HG02884 (cell line): ENCODE measurements around the gene ACVR2B.

Experiments used
- ATAC-seq: cut with Tn5 transposase; IDR thresholded peaks from one replicate; pipeline ENCODE4 v1.9.1; 2021; ENCODE audit warnings: mild to moderate bottlenecking, moderate library complexity; ENCODE audit not compliant: unreplicated experiment

Gene ACVR2B

DNA sequence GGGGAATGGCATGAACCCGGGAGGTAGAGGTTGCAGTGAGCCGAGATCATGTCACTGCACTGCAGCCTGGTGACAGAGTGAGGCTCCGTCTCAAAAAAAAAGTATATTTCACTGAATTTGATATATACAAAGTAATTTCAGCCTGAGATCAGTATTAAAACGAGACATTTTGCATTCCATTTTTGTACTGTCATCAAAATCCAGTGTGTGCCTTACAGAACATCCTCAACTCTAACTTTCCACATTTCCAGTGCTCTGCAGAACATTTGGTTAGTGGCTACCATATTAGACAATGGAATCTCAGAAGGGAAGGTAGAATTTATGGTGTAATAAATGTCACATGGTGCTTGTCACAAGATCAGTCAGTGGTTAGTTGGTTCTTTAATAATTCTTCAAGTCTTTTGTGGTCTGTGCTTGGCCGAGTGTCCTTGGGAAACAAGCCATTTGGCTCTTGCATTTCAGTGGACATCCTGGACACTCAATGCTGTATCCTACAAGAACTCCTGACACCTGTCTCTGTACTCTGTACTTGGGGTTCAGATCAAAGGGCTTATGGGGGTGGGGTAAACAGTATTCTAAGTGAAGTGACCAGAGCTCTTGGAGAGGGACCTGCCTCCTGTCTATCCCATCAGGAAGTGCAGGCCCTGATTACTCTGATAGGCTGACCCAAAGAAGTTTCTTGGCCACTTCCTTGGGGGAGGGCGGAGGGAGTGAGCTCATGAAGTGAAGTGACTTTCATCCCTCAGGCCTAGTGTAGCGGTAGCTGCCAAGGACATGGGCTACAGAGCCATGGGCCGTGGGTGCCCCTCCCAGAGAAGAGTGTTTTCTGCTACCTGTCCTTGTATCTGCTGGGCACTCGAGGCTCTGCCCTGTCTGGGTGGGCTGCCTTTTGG lies 3.7 kb downstream of the ACVR2B start:
- no peak for ATAC-seq

GRCh38 chr3:38458796-38459498 lies 5.3 kb downstream of the ACVR2B start:
- ATAC-seq, result no peak

DNA sequence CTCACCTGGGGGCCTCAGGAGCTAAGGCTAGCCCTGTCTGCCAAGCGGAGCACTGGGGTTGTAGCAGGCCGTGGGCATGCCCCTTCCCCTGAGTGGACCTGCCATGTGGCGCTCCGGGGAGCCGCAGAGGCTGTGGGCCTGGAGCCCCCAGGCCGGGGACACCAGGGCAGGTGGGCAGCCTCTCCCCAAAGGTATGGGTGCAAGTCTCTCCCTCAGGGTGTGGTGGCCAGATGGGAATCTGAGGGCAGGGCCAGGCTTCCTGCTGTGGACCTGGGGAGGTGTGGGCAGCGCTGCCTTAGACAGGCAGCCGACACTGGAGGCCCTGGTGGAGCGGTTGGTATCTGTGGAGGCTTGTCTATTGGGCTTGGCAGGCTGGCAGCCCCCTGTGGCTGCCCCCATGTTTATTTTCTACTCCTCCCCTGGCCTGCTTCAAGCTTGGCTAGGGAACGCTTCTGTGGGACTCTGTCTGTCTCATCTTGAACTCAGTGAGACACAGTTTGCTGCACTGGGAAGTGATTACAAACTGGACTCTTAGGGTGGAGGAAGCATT lies 5.9 kb downstream of the ACVR2B start:
- ATAC-seq, result no peak

GRCh38 chr3:38460377-38461270 lies 6.9 kb downstream of the ACVR2B start:
- no peak for ATAC-seq

DNA sequence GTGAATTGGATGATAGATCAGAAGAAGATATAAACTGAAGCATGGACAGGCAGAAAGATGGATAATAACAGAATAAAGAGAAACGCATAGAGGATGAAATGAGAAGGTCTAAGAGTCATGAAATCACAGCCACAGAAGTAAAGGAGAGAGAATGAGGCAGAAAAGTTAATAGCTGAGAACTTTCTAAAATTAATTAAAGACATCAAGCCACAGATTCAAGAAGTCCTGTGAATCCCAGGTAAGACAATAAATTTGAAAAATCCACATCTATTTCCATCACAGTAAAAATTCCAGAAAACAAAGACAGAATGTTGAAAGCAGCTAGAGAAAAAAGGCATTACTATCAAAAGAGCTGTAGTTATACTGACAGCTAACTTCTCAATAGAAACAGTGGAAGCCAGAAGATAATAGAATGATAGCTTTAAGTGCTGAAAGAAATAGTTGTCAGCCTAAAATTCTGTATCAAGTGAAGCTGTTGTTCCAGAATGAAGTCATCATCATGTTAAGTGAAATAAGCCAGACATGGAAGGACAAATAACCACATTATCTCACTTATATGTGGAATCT lies 12.0 kb downstream of the ACVR2B start:
- ATAC-seq, result no peak

DNA sequence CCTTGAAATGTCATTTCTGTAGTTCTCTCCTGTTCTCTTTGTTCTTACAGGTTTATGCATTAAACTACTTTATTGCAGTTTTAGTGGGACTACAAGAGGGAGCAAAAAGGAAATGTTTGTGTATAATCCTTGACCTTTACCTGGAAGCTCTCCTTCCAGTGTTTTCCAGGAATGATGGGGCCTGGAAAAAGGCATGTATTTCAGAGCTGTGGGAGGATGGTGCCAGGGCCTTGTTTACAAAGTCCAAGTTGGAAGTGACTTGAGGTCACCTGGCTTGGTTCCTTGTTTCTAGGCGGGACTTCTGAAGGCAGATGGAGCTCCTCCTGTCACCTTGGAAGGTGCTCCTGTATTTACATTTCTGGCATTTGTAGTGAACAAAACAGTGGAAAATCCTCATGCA lies 15.1 kb downstream of the ACVR2B start:
- no peak for ATAC-seq

DNA sequence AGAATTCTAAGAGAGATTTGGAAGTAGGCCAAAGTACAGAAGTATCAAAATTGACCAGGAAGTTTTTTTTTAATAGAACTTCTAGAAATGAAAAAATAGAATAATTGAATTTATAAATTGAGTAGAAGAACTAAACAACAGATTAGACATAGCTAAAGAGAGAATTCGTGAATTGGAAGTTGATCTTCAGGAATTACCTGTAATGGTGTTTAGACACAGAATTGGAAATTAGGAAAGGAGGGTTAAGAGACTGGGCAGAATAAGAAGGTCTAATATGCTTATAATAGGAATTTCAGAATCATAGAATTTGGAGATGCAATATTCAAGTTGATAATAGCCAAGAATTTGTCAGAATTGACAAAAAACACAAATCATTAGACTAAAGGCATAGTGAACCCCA lies 16.2 kb downstream of the ACVR2B start:
- no peak for ATAC-seq

DNA sequence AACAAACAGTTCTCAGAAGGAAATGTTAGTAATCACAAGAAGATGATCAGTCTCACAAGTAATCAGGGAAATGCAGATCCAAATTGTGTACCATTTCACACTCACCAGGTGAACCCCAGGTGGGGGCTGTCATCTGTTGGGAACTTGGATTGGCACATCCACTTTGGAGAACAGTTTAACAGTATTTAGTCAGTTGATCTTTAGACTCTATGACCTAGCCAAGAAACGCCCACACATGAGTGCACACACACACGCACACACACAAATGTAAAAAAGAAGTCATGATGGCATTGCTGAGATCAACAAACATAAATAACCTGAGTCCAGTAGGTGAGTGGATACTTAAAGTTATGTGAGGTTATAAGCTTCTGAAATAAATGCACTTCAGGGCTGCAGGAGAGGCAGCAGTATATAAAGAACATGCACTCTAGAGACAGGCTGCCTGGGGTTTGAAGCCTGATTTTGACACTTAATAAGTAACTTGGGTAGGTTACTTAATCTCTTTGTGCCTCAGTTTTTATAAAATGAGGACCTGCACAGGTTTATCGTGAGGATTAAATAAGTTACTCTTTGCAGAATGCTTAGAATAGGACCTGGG lies 17.7 kb downstream of the ACVR2B start:
- ATAC-seq, result no peak

DNA sequence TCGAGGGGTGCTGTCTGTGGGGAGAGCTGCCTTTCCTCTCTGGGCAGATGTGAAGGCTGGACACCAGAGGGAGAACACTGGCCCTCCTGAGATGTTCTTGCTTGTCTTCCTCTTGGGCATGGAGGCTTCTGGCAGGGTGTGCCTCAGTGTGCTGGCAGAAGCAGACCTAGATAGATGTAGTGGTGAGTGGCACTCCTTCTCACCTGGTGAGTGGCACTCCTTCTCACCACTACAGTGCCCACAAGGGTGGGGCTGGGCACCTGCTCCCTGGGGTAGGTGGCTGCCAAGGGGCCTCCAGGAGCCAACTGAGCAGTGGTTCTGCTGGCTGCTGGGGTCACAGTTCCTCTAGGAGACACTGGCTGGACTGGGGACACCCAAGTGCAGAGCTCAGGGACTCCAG lies 18.7 kb downstream of the ACVR2B start:
- ATAC-seq, result no peak

DNA sequence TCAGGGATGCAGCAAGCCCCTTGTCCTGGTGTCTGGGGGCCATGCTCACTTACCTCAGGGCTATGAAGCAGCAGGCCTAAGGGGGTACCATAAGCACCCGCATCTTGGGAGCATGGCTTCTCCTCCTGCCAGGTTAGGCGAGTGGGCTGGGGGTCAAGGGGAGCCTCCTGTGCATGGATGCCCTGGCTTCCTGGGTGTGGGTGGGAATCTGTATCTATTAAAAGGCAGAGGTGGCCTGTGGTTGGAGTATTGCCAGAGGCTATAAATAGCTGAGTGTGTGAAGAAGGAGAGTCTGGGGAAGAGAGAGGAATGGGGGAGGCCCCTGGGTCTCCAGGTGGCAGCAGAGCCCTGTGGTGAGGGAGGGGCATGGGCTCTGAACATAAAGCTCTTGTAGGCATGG lies 19.5 kb downstream of the ACVR2B start:
- no peak for ATAC-seq

DNA sequence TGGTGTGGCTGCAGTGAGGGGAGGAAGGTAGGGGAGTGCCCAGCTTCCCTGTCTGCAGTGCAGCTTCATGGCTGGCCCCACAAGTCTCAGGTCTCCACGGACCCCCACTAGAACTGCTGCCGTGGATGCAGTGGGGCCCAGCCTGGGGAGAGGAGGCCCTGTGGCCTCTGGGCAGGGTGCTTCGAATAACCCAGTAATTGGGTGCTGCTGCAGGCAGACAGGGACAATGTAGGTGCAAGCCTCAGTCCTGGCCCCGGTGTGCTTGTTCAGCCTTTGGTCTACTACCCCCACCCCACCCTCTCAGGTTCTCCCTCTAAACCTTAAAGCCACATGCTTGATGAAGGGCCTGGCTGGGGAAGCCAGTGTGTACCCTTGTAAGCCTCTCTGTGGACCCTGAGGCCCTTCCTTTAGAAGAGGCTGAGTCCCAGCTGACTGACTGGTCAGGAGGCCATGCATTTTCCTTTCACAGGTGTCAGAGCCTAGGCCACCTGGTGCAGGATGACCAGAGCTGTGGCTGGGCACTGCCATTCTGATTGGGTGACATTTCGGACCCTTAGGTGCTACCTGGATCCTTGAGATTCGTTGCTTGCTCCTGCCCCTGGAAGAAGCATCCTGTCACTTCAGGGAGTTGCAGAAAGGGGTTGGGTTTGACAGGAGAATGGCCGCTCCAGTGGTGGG lies 21.4 kb downstream of the ACVR2B start:
- ATAC-seq, result no peak

GRCh38 chr3:38475716-38476115 lies 22.0 kb downstream of the ACVR2B start:
- no peak for ATAC-seq

DNA sequence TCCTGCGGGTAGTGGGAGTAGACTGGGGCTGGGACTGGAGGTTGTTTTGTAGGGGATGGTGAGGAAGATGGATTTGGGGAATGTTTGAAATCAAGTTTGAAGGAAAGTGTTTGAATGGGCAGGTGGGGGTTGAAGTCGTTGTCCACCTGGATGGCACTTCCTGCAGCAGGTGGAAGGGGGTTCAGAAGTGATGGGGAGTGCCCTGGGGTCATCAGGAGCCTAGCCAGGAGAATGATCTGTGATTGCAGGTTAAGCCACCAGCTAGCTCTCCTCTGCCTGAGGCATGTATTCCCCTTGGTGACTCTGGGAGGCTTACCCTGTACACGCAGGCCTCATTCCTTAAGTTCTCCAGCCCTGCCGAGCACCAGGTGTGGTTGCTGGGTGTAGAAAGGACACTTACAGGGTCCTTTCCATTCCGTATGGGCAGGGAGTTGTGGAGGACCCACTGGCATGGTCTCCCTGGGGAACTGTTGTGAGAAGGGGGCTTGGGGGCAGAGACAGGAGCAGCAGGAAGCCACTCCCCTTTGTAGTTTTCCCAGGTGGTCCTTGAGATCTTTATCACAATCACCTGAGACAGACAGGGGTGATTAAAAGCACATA lies 22.6 kb downstream of the ACVR2B start:
- ATAC-seq, result no peak

GRCh38 chr3:38477057-38477820 lies 23.5 kb downstream of the ACVR2B start:
- ATAC-seq, result no peak

DNA sequence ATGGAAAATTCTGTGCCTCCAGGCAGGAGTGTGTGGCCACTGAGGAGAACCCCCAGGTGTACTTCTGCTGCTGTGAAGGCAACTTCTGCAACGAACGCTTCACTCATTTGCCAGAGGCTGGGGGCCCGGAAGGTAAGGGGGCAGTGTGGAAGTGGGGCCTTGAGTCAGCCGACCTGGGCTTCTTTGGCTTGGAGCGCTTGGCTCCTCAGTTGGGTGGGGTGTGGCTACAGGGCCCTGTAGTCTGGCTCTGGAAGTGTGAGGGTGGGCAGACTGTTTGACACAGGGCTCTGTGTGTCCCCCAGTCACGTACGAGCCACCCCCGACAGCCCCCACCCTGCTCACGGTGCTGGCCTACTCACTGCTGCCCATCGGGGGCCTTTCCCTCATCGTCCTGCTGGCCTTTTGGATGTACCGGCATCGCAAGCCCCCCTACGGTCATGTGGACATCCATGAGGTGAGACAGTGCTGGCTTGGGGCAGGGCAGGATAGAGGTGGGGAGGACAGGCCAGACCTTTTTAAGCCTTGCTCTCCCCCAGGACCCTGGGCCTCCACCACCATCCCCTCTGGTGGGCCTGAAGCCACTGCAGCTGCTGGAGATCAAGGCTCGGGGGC lies 24.3 kb downstream of the ACVR2B start:
- ATAC-seq, result no peak

DNA sequence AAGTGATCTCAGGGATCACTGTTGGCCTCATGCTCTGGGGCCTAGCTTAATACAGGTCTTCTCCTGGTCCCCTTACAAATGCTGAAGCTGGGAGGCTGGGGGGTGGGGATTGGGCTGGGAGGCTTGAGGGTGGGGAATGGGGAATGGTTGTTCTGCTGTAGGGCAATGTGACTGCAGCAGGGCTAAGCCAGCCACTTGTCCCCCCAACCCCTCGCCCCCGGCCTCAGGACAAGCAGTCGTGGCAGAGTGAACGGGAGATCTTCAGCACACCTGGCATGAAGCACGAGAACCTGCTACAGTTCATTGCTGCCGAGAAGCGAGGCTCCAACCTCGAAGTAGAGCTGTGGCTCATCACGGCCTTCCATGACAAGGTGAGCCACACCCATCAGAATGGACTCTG lies 25.2 kb downstream of the ACVR2B start:
- no peak for ATAC-seq

- ATAC-seq, result no peak
Measured at GRCh38 chr3:38479431-38480092, 25.9 kb downstream of the ACVR2B start.

DNA sequence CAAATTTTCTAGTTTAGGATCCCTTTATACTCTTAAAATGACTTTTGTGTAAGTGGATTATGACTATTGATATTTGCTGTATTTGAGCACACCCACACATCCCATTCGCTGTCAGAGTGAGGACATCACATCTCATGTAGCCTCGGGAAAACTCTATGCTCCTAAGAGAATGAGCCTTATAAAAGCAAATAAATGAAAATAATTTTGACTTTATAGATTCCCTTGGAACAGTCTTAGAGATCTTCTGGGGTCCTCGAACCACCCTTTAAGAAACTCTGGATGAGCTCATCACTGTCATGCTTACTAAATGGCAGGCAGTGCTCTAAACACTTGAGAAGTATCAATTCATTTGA lies 26.4 kb downstream of the ACVR2B start:
- ATAC-seq, result no peak
